SK-N-SH (cell line): Measurements from ENCODE around the gene ATRN. TPM values are rescaled to one million over a fixed set of nuclear protein-coding genes. Genes with fewer than 3 reads are reported as not detected.

ENCODE experiments used
- CTCF ChIA-PET: fragments of 300-600, 350-600 bp; formaldehyde crosslinking; extraction: SDS; loops from one replicate; lab custom pipeline; 2021; lab: Yijun Ruan, JAX
- POLR2A ChIA-PET: fragments of 350-600 bp; sonication (Branson Sonifier 250); formaldehyde crosslinking; extraction: SDS; loops from one replicate; lab custom pipeline; 2020; ENCODE audit warnings: antibody characterized with exemption, inconsistent platforms; lab: Yijun Ruan, JAX
- DNase-seq: peaks from one replicate; pipeline ENCODE4 v3.0.0; 2012
- H2AFZ ChIP-seq: fragments of 200-600 bp; sonication (generic); 2 replicates; pipeline ENCODE4 v1.8.1; 2016; ENCODE audit warnings: antibody characterized with exemption, mild to moderate bottlenecking, low read depth
- H3F3A ChIP-seq: fragments of 200-600 bp; sonication (generic); replicated peaks from 2 replicates; pipeline ENCODE3; 2016; ENCODE audit warnings: antibody characterized with exemption, mild to moderate bottlenecking; ENCODE audit not compliant: insufficient read depth
- H3K27ac ChIP-seq, 2 experiments: fragments of 200-500 bp in 1 of 2; fragments of 200-600 bp in 1 of 2; sonication (Bioruptor generic) in 1 of 2; sonication (generic), shearing (Covaris generic) in 1 of 2; 2 replicates each; pipeline versions ENCODE4 v1.5.1 to v1.6.1; 2014 to 2016; ENCODE audit warnings: low read depth in 2 of 2, inconsistent platforms in 1 of 2, low read length in 1 of 2, mild to moderate bottlenecking in 1 of 2, mixed read lengths in 1 of 2
- H3K27me3 ChIP-seq: fragments of 200-600 bp; sonication (generic), shearing (Covaris generic); 2 replicates; pipeline ENCODE4 v1.6.1; 2016; ENCODE audit warnings: mixed run types; ENCODE audit not compliant: insufficient read depth
- H3K36me3 ChIP-seq, 2 experiments: fragments of 200-500 bp in 1 of 2; fragments of 200-600 bp in 1 of 2; sonication (Bioruptor generic) in 1 of 2; sonication (generic) in 1 of 2; replicated peaks in 1 of 2; 2 replicates each; pipeline versions ENCODE3 to v1.5.1; 2014 to 2016; ENCODE audit warnings: low read length in 1 of 2, mild to moderate bottlenecking in 1 of 2; ENCODE audit not compliant: insufficient read depth in 2 of 2, control insufficient read depth in 1 of 2
- H3K4me1 ChIP-seq, 2 experiments: fragments of 200-500 bp in 1 of 2; fragments of 200-600 bp in 1 of 2; sonication (Bioruptor generic) in 1 of 2; sonication (generic), shearing (Covaris generic) in 1 of 2; 2 replicates each; pipeline versions ENCODE4 v1.5.1 to v1.6.1; 2014 to 2016; ENCODE audit warnings: low read depth in 1 of 2, low read length in 1 of 2, mixed run types in 1 of 2; ENCODE audit not compliant: insufficient read depth in 2 of 2, control insufficient read depth in 1 of 2
- H3K4me2 ChIP-seq: fragments of 200-600 bp; sonication (generic), shearing (Covaris generic); 2 replicates; pipeline ENCODE4 v1.6.1; 2017; ENCODE audit warnings: mixed run types
- H3K4me3 ChIP-seq, 2 experiments: fragments of 200-500 bp in 1 of 2; fragments of 200-600 bp in 1 of 2; sonication (Bioruptor generic) in 1 of 2; sonication (generic), shearing (Covaris generic) in 1 of 2; 2 replicates each; pipeline versions ENCODE4 v1.5.1 to v1.8.1; 2014 to 2016; ENCODE audit warnings: low read depth in 2 of 2, inconsistent platforms in 1 of 2, low read length in 1 of 2, mild to moderate bottlenecking in 1 of 2, mixed read lengths in 1 of 2, moderate library complexity in 1 of 2
- H3K79me2 ChIP-seq: fragments of 200-600 bp; sonication (generic); 2 replicates; pipeline ENCODE4 v1.8.1; 2017; ENCODE audit warnings: mild to moderate bottlenecking; ENCODE audit not compliant: insufficient read depth
- H3K9ac ChIP-seq: fragments of 200-600 bp; sonication (generic); 2 replicates; pipeline ENCODE4 v1.6.1; 2017; ENCODE audit warnings: mixed run types
- H3K9me2 ChIP-seq: fragments of 200-600 bp; sonication (generic); 2 replicates; pipeline ENCODE4 v1.6.1; 2017; ENCODE audit warnings: mixed run types
- H3K9me3 ChIP-seq: fragments of 200-600 bp; sonication (generic); 2 replicates; pipeline ENCODE4 v1.6.1; 2017; ENCODE audit warnings: mixed run types, mild to moderate bottlenecking, moderate library complexity
- H4K20me1 ChIP-seq: fragments of 200-600 bp; sonication (generic); 2 replicates; pipeline ENCODE4 v1.6.1; 2017; ENCODE audit warnings: mild to moderate bottlenecking, mixed run types; ENCODE audit not compliant: insufficient read depth
- CHD2 ChIP-seq: fragments of 150-350 bp; IDR thresholded peaks from 2 replicates; pipeline ENCODE4 v1.6.1; 2018; ENCODE audit warnings: low read length; ENCODE audit not compliant: partially characterized antibody
- FOSL2 ChIP-seq: IDR thresholded peaks from 2 replicates; pipeline ENCODE4 v1.4.0; 2012; ENCODE audit warnings: low read depth, mild to moderate bottlenecking, moderate library complexity, borderline replicate concordance
- MAX ChIP-seq: IDR thresholded peaks from 2 replicates; pipeline ENCODE4 v1.4.0; 2012; ENCODE audit warnings: low read depth
- NFIC ChIP-seq: IDR thresholded peaks from 2 replicates; pipeline ENCODE4 v1.4.0; 2012; ENCODE audit warnings: borderline replicate concordance
- RAD21 ChIP-seq: IDR thresholded peaks from 2 replicates; pipeline ENCODE4 v1.6.1; 2012; ENCODE audit warnings: mild to moderate bottlenecking, low read length
- RCOR1 ChIP-seq: fragments of 150-350 bp; IDR thresholded peaks from 2 replicates; pipeline ENCODE4 v1.6.1; 2017; ENCODE audit warnings: antibody characterized with exemption, low read length
- SIN3A ChIP-seq: IDR thresholded peaks from 2 replicates; pipeline ENCODE4 v1.6.1; 2012; ENCODE audit warnings: low read depth, mild to moderate bottlenecking, low read length, moderate library complexity, borderline replicate concordance
- SMC3 ChIP-seq: IDR thresholded peaks from 2 replicates; pipeline ENCODE4 v1.6.1; 2012; ENCODE audit warnings: low read depth, low read length, improper control_type of control experiment
- TEAD4 ChIP-seq: IDR thresholded peaks from 2 replicates; pipeline ENCODE4 v1.4.0; 2012; ENCODE audit warnings: mild to moderate bottlenecking, borderline replicate concordance; ENCODE audit not compliant: insufficient read depth
- USF2 ChIP-seq: fragments of 150-350 bp; IDR thresholded peaks from 2 replicates; pipeline ENCODE4 v1.6.1; 2017; ENCODE audit warnings: antibody characterized with exemption, low read length, low read depth, borderline replicate concordance
- YY1 ChIP-seq: IDR thresholded peaks from 2 replicates; pipeline ENCODE4 v1.4.0; 2012; ENCODE audit warnings: low read depth, mild to moderate bottlenecking
- ZBTB33 ChIP-seq: IDR thresholded peaks from 2 replicates; pipeline ENCODE4 v1.4.0; 2012; ENCODE audit warnings: low read depth, borderline replicate concordance
- WGBS: methylation state at CpG from one replicate; pipeline ENCODE4 v1.1.6; 2017; ENCODE audit warnings: low lambda C conversion rate; 5-methylcytosine and 5-hydroxymethylcytosine counted together
- polyA plus RNA-seq, 3 experiments: library from polyadenylated mRNA; depleted of rRNA; stranded (reverse); fragments of >200 nt; gene quantifications; 2 replicates each; pipeline ENCODE4 v1.2.3, GENCODE V29; 2012
- TF ChIP-seq, protein P1 (sequence below): fragments of 150-350 bp; IDR thresholded peaks from 2 replicates; pipeline ENCODE4 v1.6.1; 2016; ENCODE audit warnings: mild to moderate bottlenecking, low read depth, low read length

The ATRN gene
- polyA plus RNA-seq, 1 of the 3 experiments (the other 2 are of a cell fraction), result 33.8 TPM

DNA sequence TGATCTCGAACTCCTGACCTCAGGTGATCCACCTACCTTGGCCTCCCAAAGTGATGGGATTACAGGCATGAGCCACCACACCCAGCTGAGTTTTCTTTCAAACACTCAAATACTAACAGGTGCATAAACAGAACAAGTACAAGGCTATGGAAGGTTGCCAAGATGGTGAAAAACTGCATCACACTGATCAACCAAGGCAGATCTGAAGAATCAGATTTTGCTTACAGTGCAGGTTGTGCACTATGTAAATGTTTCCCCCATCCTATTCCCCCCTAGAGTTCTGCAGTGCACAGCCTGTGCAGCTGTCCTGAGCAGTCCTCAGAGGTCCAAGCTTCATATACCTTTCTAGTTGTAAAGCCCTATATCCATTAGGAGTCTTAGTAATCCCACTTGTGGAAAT is 119.3 kb downstream of the ATRN start:
- H3K27me3 ChIP-seq, result no peaks in the 10 kb centered on the region
- H4K20me1 ChIP-seq, result no peaks in the 10 kb centered on the region
- no peak for DNase-seq
- no peaks in the 10 kb centered on the region for H3K9me2 ChIP-seq
- no peak overlapping the region for H3K4me3 ChIP-seq
- TF ChIP-seq TEAD4 (no peak), ZBTB33 (no peak), SIN3A (no peak), RAD21 (no peak), YY1 (no peak), USF2 (no peak), MAX (no peak), SMC3 (no peak), NFIC (no peak)
- TF ChIP-seq, protein P1, sequence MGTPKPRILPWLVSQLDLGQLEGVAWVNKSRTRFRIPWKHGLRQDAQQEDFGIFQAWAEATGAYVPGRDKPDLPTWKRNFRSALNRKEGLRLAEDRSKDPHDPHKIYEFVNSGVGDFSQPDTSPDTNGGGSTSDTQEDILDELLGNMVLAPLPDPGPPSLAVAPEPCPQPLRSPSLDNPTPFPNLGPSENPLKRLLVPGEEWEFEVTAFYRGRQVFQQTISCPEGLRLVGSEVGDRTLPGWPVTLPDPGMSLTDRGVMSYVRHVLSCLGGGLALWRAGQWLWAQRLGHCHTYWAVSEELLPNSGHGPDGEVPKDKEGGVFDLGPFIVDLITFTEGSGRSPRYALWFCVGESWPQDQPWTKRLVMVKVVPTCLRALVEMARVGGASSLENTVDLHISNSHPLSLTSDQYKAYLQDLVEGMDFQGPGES, result no peak
- no peak overlapping the region for H3K9ac ChIP-seq
- H3K4me1 ChIP-seq, result no peaks in the 10 kb centered on the region
- no peaks in the 10 kb centered on the region for H3K9me3 ChIP-seq
- no peak overlapping the region for H3K4me2 ChIP-seq
- POLR2A ChIA-PET, result no interaction called here
- no peaks in the 10 kb centered on the region for H3K79me2 ChIP-seq
- H3K27ac ChIP-seq, result no peak overlapping the region
- 89% methylated on average over 1 of the region's 1 CpG for WGBS
- CTCF ChIA-PET, result interaction anchor here (1.6 kb wide), 1 partner anchor 26 kb away, joined by 6 read pairs; no protein-coding TSS in a partner anchor
- peaks cover 17 to 43% of the 10 kb centered on the region in 2 experiments for H3K36me3 ChIP-seq
- H2AFZ ChIP-seq, result no peak overlapping the region
- H3F3A ChIP-seq, result no peaks in the 10 kb centered on the region

- Histone ChIP-seq H3K27me3 (no peaks in the 10 kb centered on the region), H4K20me1 (no peaks in the 10 kb centered on the region), H3K4me2 (no peak overlapping the region), H3K27ac (no peak overlapping the region), H3K9me3 (no peaks in the 10 kb centered on the region), H3K36me3 (peaks cover 14 to 57% of the 10 kb centered on the region in 2 experiments), H3K79me2 (no peaks in the 10 kb centered on the region), H3K4me3 (no peak overlapping the region), H3F3A (no peaks in the 10 kb centered on the region), H3K4me1 (no peaks in the 10 kb centered on the region), H3K9me2 (no peaks in the 10 kb centered on the region), H3K9ac (no peak overlapping the region), H2AFZ (no peak overlapping the region)
- ChIA-PET POLR2A (interaction anchor here (0.6 kb wide), 1 partner anchor 132 kb away, joined by 3 read pairs; no protein-coding TSS in a partner anchor), CTCF (interaction anchor here (0.6 to 1.4 kb wide), 2 partner anchors 29 to 118 kb away, joined by 3 read pairs; no protein-coding TSS in a partner anchor)
- no peak for TF ChIP-seq RCOR1
- TF ChIP-seq TEAD4, result no peak
- no peak for TF ChIP-seq FOSL2
- no peak for TF ChIP-seq CHD2
- TF ChIP-seq YY1, result no peak
- 91% methylated on average over 4 of the region's 4 CpGs for WGBS
- DNase-seq, result no peak
Measured at GRCh38 chr20:3592931-3593330, 122.1 kb downstream of the ATRN start.
